Activated CD8-positive, alpha-beta memory T cell treated with anti-CD3 and anti-CD28 coated beads, Interleukin-2, amount 50 U/mL, for 24 hours (primary cell): Measurements from ENCODE around the gene CBR1.

Experiments used
- DNase-seq: peaks from one replicate; pipeline ENCODE4 v3.0.0-alpha.2; 2020; ENCODE audit errors: extremely low read depth

CBR1 gene

DNA sequence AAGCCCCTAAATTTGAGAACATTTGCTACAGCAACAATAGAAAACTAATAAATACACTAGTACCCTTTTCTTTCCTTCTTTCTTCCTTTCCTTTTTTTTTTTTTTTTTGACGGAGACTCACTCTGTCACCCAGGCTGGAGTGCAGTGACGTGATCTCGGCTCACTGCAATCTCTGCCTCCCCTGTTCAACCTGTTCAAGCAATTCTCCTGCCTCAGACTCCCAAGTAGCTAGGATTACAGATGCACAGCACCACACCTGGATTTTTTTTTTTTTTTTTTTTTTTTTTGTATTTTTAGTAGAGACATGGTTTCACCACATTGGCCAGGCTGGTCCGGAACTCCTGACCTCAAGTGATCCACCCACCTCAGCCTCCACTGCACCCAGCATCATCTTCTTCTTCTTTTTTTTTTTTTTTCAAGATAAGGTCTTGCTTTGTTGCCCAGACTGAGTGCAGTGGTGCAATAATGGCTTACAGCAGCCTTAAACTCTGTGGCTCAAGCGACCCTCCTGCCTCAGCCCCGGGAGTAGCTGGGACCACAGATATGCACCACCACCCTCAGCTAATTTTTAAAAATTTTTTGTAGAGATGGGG is 45.4 kb downstream of the CBR1 start:
- DNase-seq = no peak

DNA sequence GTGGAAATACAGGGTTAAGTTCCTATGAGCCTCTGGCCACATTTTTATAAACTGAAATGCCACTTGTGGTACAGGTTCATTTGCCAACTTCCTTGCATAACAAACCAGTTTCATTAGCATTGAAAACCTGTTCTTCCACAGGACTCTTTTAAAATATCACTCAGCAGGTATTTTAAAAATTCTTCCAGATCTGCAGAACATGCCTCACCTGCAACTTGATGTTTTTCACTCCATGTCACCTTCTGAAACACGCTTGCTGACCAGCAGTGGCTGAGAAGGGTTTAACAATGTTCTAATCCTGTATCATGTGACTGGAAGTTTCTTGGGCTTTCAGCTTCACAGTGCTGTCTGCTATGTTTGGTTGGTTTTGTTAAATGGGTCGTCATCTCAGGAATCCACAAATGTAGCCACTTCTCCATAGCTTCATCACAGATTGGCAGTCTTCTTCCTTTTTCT is 47.5 kb downstream of the CBR1 start:
- DNase-seq = no peak

DNA sequence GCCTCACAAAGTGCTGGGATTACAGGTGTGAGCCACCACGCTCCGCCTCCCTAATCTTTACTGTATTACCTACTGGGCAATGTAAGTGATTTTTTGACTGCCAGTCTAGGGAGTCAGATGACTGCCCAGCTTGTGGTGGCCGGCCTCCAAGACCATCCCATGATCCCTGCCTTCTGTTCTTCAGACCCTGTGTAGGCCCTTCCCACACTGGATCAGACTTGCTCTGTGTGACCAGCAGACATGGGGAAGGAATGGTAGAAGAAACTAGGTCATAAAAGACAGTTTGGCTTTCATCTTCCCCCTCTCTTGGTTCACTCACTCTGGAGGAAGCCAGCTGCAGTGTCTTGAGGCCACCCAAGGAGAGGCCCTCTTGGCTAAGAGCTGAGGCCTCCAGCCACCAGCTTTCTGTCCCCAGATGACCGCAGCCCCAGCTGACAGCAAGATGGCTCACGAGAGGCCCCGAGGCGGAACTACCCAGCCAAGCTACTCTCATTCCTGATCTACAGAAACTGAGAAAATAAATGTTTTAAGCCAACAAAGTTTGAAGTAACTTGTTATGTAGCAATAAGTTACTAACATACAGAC is 50.6 kb downstream of the CBR1 start:
- DNase-seq = no peak
